ENCODE measurements around the gene INHBE. TPM values are rescaled to one million over a fixed set of nuclear protein-coding genes. Genes with fewer than 3 reads are reported as not detected.
A peak's percentile ranks its signal among the peaks of the same experiment; 100 is the strongest.

The INHBE gene
- total and polyA plus RNA-seq, 7 donors = 0.18 to 6.8 (median 0.57) TPM

DNA sequence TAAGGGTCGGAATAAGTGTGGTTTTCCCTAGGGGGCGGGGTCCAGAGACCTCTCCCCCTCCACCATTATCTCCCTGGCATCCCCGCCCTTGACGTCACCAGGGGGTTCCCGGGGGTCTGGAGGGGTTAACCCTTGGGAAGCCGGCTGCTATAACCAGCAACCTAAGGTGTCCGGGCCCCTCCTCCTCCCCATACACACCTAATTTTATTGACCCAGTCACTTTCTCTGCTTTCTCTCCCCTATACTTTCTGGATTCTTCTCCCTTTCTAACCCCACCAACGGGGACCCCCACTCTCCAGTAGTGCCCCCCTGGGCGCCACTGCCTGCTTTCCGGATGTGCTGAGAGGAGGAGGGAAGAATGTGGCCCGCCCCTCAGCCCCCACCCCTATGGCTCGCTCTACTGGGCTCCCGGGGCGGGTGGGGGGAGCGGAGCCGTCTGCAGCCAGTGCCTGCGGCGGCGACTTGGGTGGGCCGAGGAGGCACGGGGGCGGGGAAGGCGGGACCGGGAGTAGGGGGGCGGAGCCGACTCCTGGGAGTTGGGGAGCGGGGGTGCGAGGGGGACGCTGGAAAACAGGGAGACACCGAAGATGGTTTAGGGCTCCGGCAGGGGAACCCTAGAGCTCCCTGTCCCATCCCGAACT lies 6.3 kb downstream of the INHBE start:
- peak in 1 of 4 donors; percentile 35 for ATAC-seq
- intact Hi-C loops (cut with DNase I) = loop anchor here (5.0 to 10.0 kb wide), 3 partner anchors 161 to 247 kb away; partner anchors contain the start of gene NXPH4 (in 1 of the 2)
- H3K9me3 ChIP-seq = no peaks in the 10 kb centered on the region
- no peak overlapping the region for H3K27ac ChIP-seq
- TF ChIP-seq, protein P1, sequence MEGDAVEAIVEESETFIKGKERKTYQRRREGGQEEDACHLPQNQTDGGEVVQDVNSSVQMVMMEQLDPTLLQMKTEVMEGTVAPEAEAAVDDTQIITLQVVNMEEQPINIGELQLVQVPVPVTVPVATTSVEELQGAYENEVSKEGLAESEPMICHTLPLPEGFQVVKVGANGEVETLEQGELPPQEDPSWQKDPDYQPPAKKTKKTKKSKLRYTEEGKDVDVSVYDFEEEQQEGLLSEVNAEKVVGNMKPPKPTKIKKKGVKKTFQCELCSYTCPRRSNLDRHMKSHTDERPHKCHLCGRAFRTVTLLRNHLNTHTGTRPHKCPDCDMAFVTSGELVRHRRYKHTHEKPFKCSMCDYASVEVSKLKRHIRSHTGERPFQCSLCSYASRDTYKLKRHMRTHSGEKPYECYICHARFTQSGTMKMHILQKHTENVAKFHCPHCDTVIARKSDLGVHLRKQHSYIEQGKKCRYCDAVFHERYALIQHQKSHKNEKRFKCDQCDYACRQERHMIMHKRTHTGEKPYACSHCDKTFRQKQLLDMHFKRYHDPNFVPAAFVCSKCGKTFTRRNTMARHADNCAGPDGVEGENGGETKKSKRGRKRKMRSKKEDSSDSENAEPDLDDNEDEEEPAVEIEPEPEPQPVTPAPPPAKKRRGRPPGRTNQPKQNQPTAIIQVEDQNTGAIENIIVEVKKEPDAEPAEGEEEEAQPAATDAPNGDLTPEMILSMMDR (IDR thresholded peaks at IDR 0.05) = no peak
- peaks cover 0 to 8% (median 6%) of the 10 kb centered on the region in 3 donors for H3K27me3 ChIP-seq (ENCODE audit: insufficient read depth in 3 of 3, low read length in 2 of 3)
- peak overlapping the region; percentile 77 for H3K4me3 ChIP-seq
- H3K4me1 ChIP-seq = peaks cover 20% of the 10 kb centered on the region
- 1 to 2% (median 1%) methylated on average over 29 to 32 of the region's 32 CpGs for WGBS, 3 donors
- H3K36me3 ChIP-seq (ENCODE audit: insufficient read depth in 1 of 2, low read depth in 1 of 2) = no peaks in the 10 kb centered on the region
- DNase-seq = peak; percentile 58 to 73

DNA sequence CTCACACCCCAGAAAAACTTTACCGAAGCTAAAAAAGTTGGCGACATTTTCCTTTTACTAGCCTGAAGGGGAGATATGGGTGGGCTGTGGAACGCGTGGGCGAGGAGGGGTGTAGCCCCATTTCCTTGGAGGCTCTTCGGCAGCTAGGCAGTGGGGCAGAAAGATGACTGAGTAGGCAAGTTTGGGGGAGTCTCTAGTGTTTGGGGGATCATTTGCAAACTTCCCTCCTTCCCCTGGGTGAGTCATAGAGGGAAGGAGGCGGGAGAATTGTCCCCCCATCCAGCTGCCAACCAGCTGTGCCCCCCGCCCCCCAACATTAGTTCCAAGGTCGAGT lies 6.8 kb downstream of the INHBE start:
- H3K27ac ChIP-seq = peak overlapping the region; percentile 72
- peak in 1 of 4 donors; percentile 1 for ATAC-seq
- peak overlapping the region; percentile 77 for H3K4me3 ChIP-seq
- DNase-seq = no peak
- H3K36me3 ChIP-seq (ENCODE audit: insufficient read depth in 1 of 2, low read depth in 1 of 2) = no peaks in the 10 kb centered on the region
- WGBS, 3 donors = 0% methylated on average over 6 to 9 of the region's 9 CpGs
- H3K9me3 ChIP-seq = no peaks in the 10 kb centered on the region
- peaks cover 0 to 8% (median 6%) of the 10 kb centered on the region in 3 donors for H3K27me3 ChIP-seq (ENCODE audit: insufficient read depth in 3 of 3, low read length in 2 of 3)
- intact Hi-C loops (cut with DNase I) = loop anchor here (5.0 to 10.0 kb wide), 3 partner anchors 160 to 247 kb away; partner anchors contain the start of gene NXPH4 (in 1 of the 2)
- TF ChIP-seq, protein P1 (IDR thresholded peaks at IDR 0.05) = no peak
- H3K4me1 ChIP-seq = peaks cover 20% of the 10 kb centered on the region

DNA sequence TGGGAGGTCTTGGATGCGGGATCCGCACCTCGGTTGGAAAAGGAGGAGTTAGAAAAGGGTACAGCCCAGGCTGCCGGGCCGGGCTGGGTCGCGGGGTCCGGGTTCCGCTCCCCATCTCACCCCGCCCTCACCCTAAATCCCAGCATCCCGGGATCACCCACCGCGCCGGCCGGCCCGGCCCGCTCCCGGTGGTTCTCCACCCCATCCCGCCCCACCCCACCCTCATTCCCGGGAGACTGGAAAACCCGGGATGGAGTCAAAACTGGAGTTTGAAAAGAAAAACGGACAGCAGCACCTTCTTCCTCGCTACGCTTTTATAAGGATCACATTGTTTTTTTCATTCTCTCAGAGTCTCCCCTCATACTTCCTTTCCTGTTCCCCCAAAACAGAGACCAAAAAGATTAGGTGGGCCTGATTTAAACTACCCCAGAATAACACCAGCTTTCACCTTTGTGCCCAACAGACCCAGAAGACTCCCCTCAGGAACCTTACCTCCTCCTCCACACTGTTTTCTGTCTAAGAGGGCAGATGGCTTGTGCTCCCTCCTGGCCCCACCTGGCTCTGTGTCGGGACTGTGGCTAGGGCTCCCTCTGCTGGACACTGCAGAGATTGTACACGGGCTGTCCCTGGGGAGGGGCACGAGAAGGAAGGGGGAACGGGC lies 7.3 kb downstream of the INHBE start:
- intact Hi-C loops (cut with DNase I) = loop anchor here (5.0 to 10.0 kb wide), 3 partner anchors 160 to 248 kb away; partner anchors contain the start of gene NXPH4 (in 1 of the 2)

DNA sequence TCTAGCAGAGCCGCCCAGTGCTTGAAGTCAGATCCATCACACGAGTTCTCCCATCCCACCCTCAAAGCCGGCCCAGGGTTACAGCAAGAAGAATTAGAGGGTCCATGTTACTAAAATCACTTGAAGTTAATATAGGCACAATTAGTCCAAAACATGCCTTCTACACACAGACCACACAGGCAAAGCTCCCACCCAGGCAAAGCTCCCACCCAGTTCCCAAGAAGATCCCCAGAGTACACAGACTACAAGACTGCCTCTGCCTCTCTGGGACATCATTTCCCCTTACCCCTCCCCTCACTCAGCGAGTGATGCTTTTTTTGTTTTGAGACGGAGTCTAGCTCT lies 7.8 kb downstream of the INHBE start:
- DNase-seq = no peak
- Histone ChIP-seq H3K4me3 (peak overlapping the region; percentile 77), H3K27me3 (ENCODE audit: insufficient read depth in 3 of 3, low read length in 2 of 3) (peaks cover 0 to 8% (median 6%) of the 10 kb centered on the region in 3 donors), H3K4me1 (peaks cover 20% of the 10 kb centered on the region), H3K27ac (peak overlapping the region; percentile 72), H3K9me3 (no peaks in the 10 kb centered on the region), H3K36me3 (ENCODE audit: insufficient read depth in 1 of 2, low read depth in 1 of 2) (no peaks in the 10 kb centered on the region)
- TF ChIP-seq, protein P1 (IDR thresholded peaks at IDR 0.05) = no peak
- 32 to 35% (median 33%) methylated on average over 5 of the region's 5 CpGs for WGBS, 3 donors
- ATAC-seq = no peak
- intact Hi-C loops (cut with DNase I) = loop anchor here (5.0 to 10.0 kb wide), 3 partner anchors 159 to 248 kb away; partner anchors contain the start of gene NXPH4 (in 1 of the 2)

More for the DNA sequence above, 7.3 kb downstream of the INHBE start:
- Histone ChIP-seq H3K27me3 (ENCODE audit: insufficient read depth in 3 of 3, low read length in 2 of 3) (peaks cover 0 to 8% (median 6%) of the 10 kb centered on the region in 3 donors), H3K27ac (peak overlapping the region; percentile 72), H3K9me3 (no peaks in the 10 kb centered on the region), H3K36me3 (ENCODE audit: insufficient read depth in 1 of 2, low read depth in 1 of 2) (no peaks in the 10 kb centered on the region), H3K4me3 (peak overlapping the region; percentile 77), H3K4me1 (peaks cover 20% of the 10 kb centered on the region)
- 0 to 1% (median 1%) methylated on average over 20 to 28 of the region's 28 CpGs for WGBS, 3 donors
- ATAC-seq = peak; percentile 81 to 86 (median 84)
- DNase-seq = peak; percentile 87 to 91
- TF ChIP-seq, protein P1 (IDR thresholded peaks at IDR 0.05) = peak; percentile 85
